H1 (cell line): ENCODE data around the gene ASXL3.
A peak's percentile ranks its signal among the peaks of the same experiment; 100 is the strongest.

Source experiments
- EZH2 ChIP-seq: fragments of 200-600 bp; sonication (generic); IDR thresholded peaks from 2 replicates; pipeline ENCODE4 v1.7.1; 2012; ENCODE audit warnings: low read depth, mild to moderate bottlenecking, moderate library complexity, low read length, inconsistent platforms; ENCODE audit not compliant: severe bottlenecking
- KDM5A ChIP-seq: fragments of 200-600 bp; IDR thresholded peaks from 2 replicates; pipeline ENCODE4 v1.7.1; 2012; ENCODE audit warnings: mild to moderate bottlenecking, low read length, inconsistent platforms, mixed read lengths
- RAD21 ChIP-seq, 2 experiments: IDR thresholded peaks in 1 of 2; conservative IDR thresholded peaks in 1 of 2; 2 replicates each; pipeline ENCODE4 v1.6.1; 2011; ENCODE audit warnings: low read depth in 2 of 2, low read length in 2 of 2, improper control_type of control experiment in 1 of 2, inconsistent platforms in 1 of 2, mild to moderate bottlenecking in 1 of 2, moderate library complexity in 1 of 2
- RXRA ChIP-seq: IDR thresholded peaks from 2 replicates; pipeline ENCODE4 v1.6.1; 2011; ENCODE audit warnings: low read depth, mild to moderate bottlenecking, low read length, moderate library complexity; ENCODE audit not compliant: insufficient read depth
- SP2 ChIP-seq: IDR thresholded peaks from 2 replicates; pipeline ENCODE4 v1.6.1; 2012; ENCODE audit warnings: mild to moderate bottlenecking, low read length, inconsistent platforms
- ZNF274 ChIP-seq: IDR thresholded peaks from 2 replicates; pipeline ENCODE4 v1.7.0; 2012; ENCODE audit warnings: low read length, borderline replicate concordance; ENCODE audit errors: extremely low read depth
- TF ChIP-seq, protein P1 (sequence below), 3 experiments: IDR thresholded peaks; 1 replicate in 2 of 3; 2 replicates in 1 of 3; pipeline versions ENCODE4 v1.5.1 to v1.6.1; 2011; ENCODE audit warnings: low read length in 3 of 3, mild to moderate bottlenecking in 3 of 3, inconsistent platforms in 2 of 3, low read depth in 1 of 3, moderate library complexity in 1 of 3; ENCODE audit not compliant: insufficient read depth in 1 of 3; ENCODE audit errors: control extremely low read depth in 1 of 3

DNA sequence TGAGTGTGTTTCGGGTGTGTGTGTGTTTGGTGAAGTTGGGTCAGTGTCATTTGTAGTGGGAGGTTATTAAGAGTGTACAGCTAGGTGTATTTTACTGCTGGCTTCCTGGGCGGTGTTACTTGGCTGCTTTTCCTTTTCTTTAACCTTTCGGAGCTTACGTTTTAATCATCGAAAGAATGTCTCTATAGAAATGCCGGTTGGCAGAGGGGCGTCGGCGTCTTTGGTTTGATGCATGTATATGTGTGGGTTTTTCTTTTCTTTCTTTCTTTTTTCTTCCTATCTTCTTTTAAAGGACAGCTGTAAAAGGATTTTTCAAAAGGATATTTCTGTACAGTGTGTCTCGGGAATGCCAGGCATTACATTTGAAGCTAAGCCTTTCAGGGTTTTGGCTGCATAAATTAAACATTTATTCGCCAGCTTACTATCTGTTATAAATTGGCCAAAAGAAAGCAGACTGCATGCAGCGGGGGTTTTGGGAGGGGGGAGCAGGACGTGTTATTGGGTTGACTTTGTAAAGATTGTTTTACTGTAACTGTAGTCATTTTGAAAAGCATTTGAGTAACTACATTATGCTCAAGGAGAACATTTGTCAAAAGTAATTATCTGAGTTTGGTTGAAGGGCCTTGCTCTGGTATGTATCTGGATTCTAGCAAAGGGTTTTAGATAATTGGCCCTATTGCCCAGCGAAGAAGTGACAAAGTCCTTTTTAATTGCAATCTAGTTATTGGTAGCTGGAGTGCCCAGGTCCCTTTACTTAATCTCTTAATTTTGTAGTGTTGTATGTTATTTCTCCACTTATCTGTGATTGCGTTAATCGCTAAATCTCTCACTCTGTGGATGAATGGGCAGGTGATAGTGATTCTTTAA lies 1.6 kb downstream of the ASXL3 start:
- TF ChIP-seq SP2 (no peak), EZH2 (peak; percentile 46), ZNF274 (no peak), KDM5A (no peak), RAD21 (IDR thresholded peaks at IDR 0.05 in 1 of 2, conservative IDR thresholded peaks at IDR 0.05 in 1 of 2; ENCODE audit: low read depth in 2 of 2, low read length in 2 of 2) (no peak), RXRA (no peak)
- TF ChIP-seq, protein P1, sequence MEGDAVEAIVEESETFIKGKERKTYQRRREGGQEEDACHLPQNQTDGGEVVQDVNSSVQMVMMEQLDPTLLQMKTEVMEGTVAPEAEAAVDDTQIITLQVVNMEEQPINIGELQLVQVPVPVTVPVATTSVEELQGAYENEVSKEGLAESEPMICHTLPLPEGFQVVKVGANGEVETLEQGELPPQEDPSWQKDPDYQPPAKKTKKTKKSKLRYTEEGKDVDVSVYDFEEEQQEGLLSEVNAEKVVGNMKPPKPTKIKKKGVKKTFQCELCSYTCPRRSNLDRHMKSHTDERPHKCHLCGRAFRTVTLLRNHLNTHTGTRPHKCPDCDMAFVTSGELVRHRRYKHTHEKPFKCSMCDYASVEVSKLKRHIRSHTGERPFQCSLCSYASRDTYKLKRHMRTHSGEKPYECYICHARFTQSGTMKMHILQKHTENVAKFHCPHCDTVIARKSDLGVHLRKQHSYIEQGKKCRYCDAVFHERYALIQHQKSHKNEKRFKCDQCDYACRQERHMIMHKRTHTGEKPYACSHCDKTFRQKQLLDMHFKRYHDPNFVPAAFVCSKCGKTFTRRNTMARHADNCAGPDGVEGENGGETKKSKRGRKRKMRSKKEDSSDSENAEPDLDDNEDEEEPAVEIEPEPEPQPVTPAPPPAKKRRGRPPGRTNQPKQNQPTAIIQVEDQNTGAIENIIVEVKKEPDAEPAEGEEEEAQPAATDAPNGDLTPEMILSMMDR (IDR thresholded peaks at IDR 0.05; ENCODE audit: control extremely low read depth in 1 of 3, insufficient read depth in 1 of 3, low read depth in 1 of 3, low read length in 3 of 3), result no peak
